HepG2 (cell line): ENCODE data around the gene TSPAN18. TPM values are rescaled to one million over a fixed set of nuclear protein-coding genes. Genes with fewer than 3 reads are reported as not detected.

Experiments used
- ATAC-seq: fragments of 200-7000 bp; cut with Tn5 transposase; 3 replicates; pipeline ENCODE4 v1.9.1; 2020; ENCODE audit warnings: mild to moderate bottlenecking, moderate library complexity
- BruUV-seq: library from RNA; stranded (reverse); fragments of 400-500 nt; replicated peaks from 2 replicates; lab custom pipeline; 2021; lab: Mats Ljungman, UMichigan
- CTCF ChIA-PET: fragments of 300-600 bp; formaldehyde crosslinking; extraction: SDS; loops from one replicate; lab custom pipeline; 2021; ENCODE audit warnings: low total read pairs, inconsistent platforms, low intra/inter-chr PET ratio; lab: Yijun Ruan, JAX
- POLR2A ChIA-PET: fragments of 350-600 bp; sonication (Branson Sonifier 250); formaldehyde crosslinking; loops from one replicate; lab custom pipeline; 2020; ENCODE audit warnings: antibody characterized with exemption, inconsistent platforms; lab: Yijun Ruan, JAX
- DNase-seq: peaks from one replicate; pipeline ENCODE4 v3.0.0-alpha.2; 2015; ENCODE audit warnings: low spot score
- FAIRE-seq: peaks from 3 replicates; lab custom pipeline; 2011; peaks lifted over from hg19 to GRCh38; lab: Jason Lieb, UNC
- H2AFZ ChIP-seq: one replicate; pipeline ENCODE4 v1.6.1; 2011; ENCODE audit warnings: low read length, inconsistent platforms
- H3K27ac ChIP-seq: fragments of 300-600 bp; 3 replicates; pipeline ENCODE4 v1.8.0; 2011; ENCODE audit warnings: mixed run types, mild to moderate bottlenecking, mixed read lengths, low read length, inconsistent platforms; ENCODE audit not compliant: insufficient read depth; ENCODE audit errors: extremely low read length
- H3K27me3 ChIP-seq, 2 experiments: fragments of 200-600 bp in 1 of 2; 2 replicates in 1 of 2; 3 replicates in 1 of 2; pipeline versions ENCODE4 v1.6.0 to v1.8.0; 2011; ENCODE audit warnings: low read length in 2 of 2, mild to moderate bottlenecking in 2 of 2, moderate library complexity in 2 of 2, inconsistent platforms in 1 of 2; ENCODE audit not compliant: insufficient read depth in 2 of 2, control insufficient read depth in 1 of 2
- H3K36me3 ChIP-seq, 2 experiments: fragments of 200-600 bp in 1 of 2; replicated peaks in 1 of 2; 2 replicates in 1 of 2; 3 replicates in 1 of 2; pipeline versions ENCODE4 v1.5.1 to v1.8.0; 2011; ENCODE audit warnings: low read length in 2 of 2, inconsistent platforms in 1 of 2; ENCODE audit not compliant: insufficient read depth in 2 of 2, control insufficient read depth in 1 of 2
- H3K4me1 ChIP-seq: 2 replicates; pipeline ENCODE4 v1.5.1; 2012; ENCODE audit warnings: low read length, inconsistent platforms; ENCODE audit not compliant: insufficient read depth
- H3K4me2 ChIP-seq: 2 replicates; pipeline ENCODE4 v1.6.0; 2011; ENCODE audit warnings: low read depth, low read length, inconsistent platforms
- H3K4me3 ChIP-seq, 3 experiments: fragments of 200-600 bp in 1 of 3; sonication (generic), shearing (Covaris generic) in 1 of 3; replicated peaks in 1 of 3; 2 replicates each; pipeline ENCODE4 v1.5.1; 2011 to 2016; ENCODE audit warnings: low read length in 3 of 3, inconsistent platforms in 2 of 3, low read depth in 2 of 3, mild to moderate bottlenecking in 2 of 3, control low read depth in 1 of 3, mixed read lengths in 1 of 3; ENCODE audit not compliant: insufficient read depth in 1 of 3
- H3K79me2 ChIP-seq: one replicate; pipeline ENCODE4 v1.6.1; 2011; ENCODE audit warnings: low read length, inconsistent platforms; ENCODE audit not compliant: insufficient read depth
- H3K9ac ChIP-seq: 2 replicates; pipeline ENCODE4 v1.6.0; 2011; ENCODE audit warnings: mild to moderate bottlenecking, low read depth, low read length, inconsistent platforms; ENCODE audit not compliant: insufficient read depth
- H3K9me3 ChIP-seq: 2 replicates; pipeline ENCODE4 v1.5.1; 2012; ENCODE audit warnings: mild to moderate bottlenecking, low read length
- H4K20me1 ChIP-seq: 2 replicates; pipeline ENCODE4 v1.6.0; 2011; ENCODE audit warnings: inconsistent platforms, mild to moderate bottlenecking, low read length, moderate library complexity; ENCODE audit not compliant: insufficient read depth
- DPF2 ChIP-seq: sonication (generic); formaldehyde crosslinking; IDR thresholded peaks from 2 replicates; pipeline ENCODE4 v1.4.0; 2020; ENCODE audit warnings: mild to moderate bottlenecking, low read depth, missing genetic modification reagents, borderline replicate concordance
- EZH2 ChIP-seq: conservative IDR thresholded peaks from 2 replicates; pipeline ENCODE4 v1.6.1; 2012; ENCODE audit warnings: mild to moderate bottlenecking, low read depth, low read length, moderate library complexity
- MAFK ChIP-seq, 2 experiments: IDR thresholded peaks in 1 of 2; conservative IDR thresholded peaks in 1 of 2; 2 replicates each; pipeline ENCODE4 v1.6.1; 2011; ENCODE audit warnings: improper control_type of control experiment in 2 of 2, low read length in 2 of 2
- TBP ChIP-seq: sonication (generic); formaldehyde crosslinking; IDR thresholded peaks from 2 replicates; pipeline ENCODE4 v1.5.0; 2020; ENCODE audit warnings: missing genetic modification reagents
- U2AF2 ChIP-seq: fragments of 200-400 bp; formaldehyde crosslinking; IDR thresholded peaks from 2 replicates; pipeline ENCODE4 v1.6.1; 2017; ENCODE audit warnings: low read depth, mild to moderate bottlenecking, low read length
- ZFP90 ChIP-seq: sonication (generic); formaldehyde crosslinking; IDR thresholded peaks from 2 replicates; pipeline ENCODE4 v1.8.0; 2022; ENCODE audit warnings: missing genetic modification reagents, mild to moderate bottlenecking, inconsistent platforms, borderline replicate concordance
- ZNF354B ChIP-seq: sonication (generic); formaldehyde crosslinking; IDR thresholded peaks from 2 replicates; pipeline ENCODE4 v1.8.0; 2022; ENCODE audit warnings: mild to moderate bottlenecking, missing genetic modification reagents
- ZNF382 ChIP-seq: sonication (generic); formaldehyde crosslinking; IDR thresholded peaks from 2 replicates; pipeline ENCODE4 v1.5.0; 2020; ENCODE audit warnings: missing genetic modification reagents, mild to moderate bottlenecking, borderline replicate concordance
- ZNF460 ChIP-seq: sonication (generic); formaldehyde crosslinking; IDR thresholded peaks from 2 replicates; pipeline ENCODE4 v1.5.1; 2020; ENCODE audit warnings: missing genetic modification reagents, mild to moderate bottlenecking, borderline replicate concordance
- ZNF557 ChIP-seq: sonication (generic); formaldehyde crosslinking; IDR thresholded peaks from 2 replicates; pipeline ENCODE4 v1.4.0; 2020; ENCODE audit warnings: missing genetic modification reagents
- ZSCAN31 ChIP-seq: sonication (generic); formaldehyde crosslinking; IDR thresholded peaks from 2 replicates; pipeline ENCODE4 v1.5.0; 2020; ENCODE audit warnings: low read depth, mild to moderate bottlenecking, missing genetic modification reagents
- WGBS: methylation state at CpG from one replicate; pipeline ENCODE4 v1.1.6; 2017; ENCODE audit warnings: low lambda C conversion rate; 5-methylcytosine and 5-hydroxymethylcytosine counted together
- in situ Hi-C: cut with HindIII; loops from 2 replicates; pipeline ENCODE4 v1.10.0; 2017; ENCODE audit warnings: low pct_unique_long_range_greater_than_20kb; ENCODE audit not compliant: extremely low pct_ligation_motif_present
- intact Hi-C: fragments of 100-400 bp; cut with micrococcal nuclease; formaldehyde crosslinking; loops from one replicate; pipeline ENCODE4 v1.10.0; 2022; ENCODE audit not compliant: unreplicated experiment
- polyA plus RNA-seq, 8 experiments: library from polyadenylated mRNA; depleted of rRNA in 3 of 8; stranded (reverse) in 7 of 8; unstranded in 1 of 8; fragments of >200 nt; fragmentation: Illumina TruSeq in 4 of 8; extraction: Trizol in 4 of 8; gene quantifications; 2 replicates each; pipeline versions ENCODE4 v1.2.1 to v1.2.3, GENCODE V29; 2011 to 2016; ENCODE audit warnings: low read depth in 4 of 8, missing spikeins in 1 of 8, mixed read lengths in 1 of 8; ENCODE audit not compliant: insufficient read depth in 1 of 8
- total RNA-seq, 5 experiments: library from RNA; depleted of rRNA; stranded (reverse); fragments of >200 nt; fragmentation: Illumina TruSeq; extraction: Trizol; gene quantifications; 2 replicates each; pipeline ENCODE4 v1.2.3, GENCODE V29; 2016; ENCODE audit warnings: low read depth in 1 of 5
- TF ChIP-seq, protein P1 (sequence below): IDR thresholded peaks from 2 replicates; pipeline ENCODE4 v1.6.1; 2016; ENCODE audit warnings: low read depth, control low read depth
- TF ChIP-seq, protein P2 (sequence below): sonication (generic); formaldehyde crosslinking; IDR thresholded peaks from 2 replicates; pipeline ENCODE4 v1.8.1; 2023; ENCODE audit warnings: mild to moderate bottlenecking, moderate library complexity, missing genetic modification reagents
- TF ChIP-seq, protein P3 (sequence below): sonication (generic); formaldehyde crosslinking; IDR thresholded peaks from 2 replicates; pipeline ENCODE4 v1.5.0; 2020; ENCODE audit warnings: missing genetic modification reagents

The TSPAN18 gene
- total and polyA plus RNA-seq, 2 of the 13 experiments (the other 11 are each of a cell fraction or from before 2014, with no cell fraction given), result not detected

DNA sequence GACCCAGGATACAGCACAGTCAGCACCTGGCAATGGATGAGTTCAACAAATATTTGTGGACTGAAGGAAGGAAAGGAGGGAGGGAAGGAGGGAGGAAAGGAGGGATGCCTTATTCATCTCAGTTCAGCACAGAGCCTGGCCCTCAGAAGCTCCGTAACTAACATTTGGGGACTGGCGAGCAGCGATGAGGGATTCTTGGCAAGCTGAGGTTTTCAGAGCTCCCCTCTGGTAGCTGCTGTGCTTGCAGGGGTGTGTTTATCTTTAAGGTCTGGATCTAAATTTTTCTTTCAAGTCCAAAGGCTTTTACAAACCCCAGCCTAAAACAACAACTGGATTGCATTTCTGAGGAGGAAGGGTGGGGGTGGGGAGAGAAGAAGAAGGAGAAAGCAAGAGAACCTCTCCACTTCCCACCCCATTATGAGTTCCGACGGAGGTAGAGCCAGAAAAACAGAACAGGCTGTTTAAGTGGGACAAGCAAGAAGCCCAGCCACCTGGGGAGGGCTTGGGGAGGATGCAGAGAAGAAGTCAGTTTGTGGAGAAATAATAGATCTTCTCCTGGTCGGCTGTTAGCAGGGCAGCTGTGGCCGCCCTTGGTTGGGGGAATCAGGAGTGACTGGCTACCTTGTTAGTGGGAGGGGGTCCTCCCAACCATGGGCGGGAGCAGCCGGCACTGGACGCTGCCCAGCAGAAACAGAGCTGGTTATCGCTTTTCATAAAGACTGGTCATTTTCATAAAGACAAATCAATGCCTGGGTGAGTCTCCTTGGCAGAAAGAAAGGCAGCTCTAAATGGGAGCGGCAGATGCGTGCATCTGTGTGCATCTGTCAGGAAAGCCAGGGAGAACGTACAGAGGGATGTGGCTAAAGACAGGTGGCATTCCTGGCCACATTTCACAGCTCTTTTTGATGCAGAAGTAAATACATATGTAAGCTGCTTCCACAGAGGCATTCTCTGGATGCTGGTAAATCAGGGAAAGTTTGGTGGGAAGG is 78.0 kb downstream of the TSPAN18 start:
- DNase-seq, result no peak
- WGBS, result 52% methylated on average over 14 of the region's 14 CpGs
- no TSS peak for BruUV-seq
- Histone ChIP-seq H3K4me3 (no peak overlapping the region), H2AFZ (no peak overlapping the region), H3K9me3 (no peaks in the 10 kb centered on the region), H3K4me1 (no peaks in the 10 kb centered on the region), H3K4me2 (no peak overlapping the region), H3K9ac (no peak overlapping the region), H3K27ac (no peak overlapping the region), H3K27me3 (no peaks in the 10 kb centered on the region; a peak in 2 of 5 replicates), H3K79me2 (no peaks in the 10 kb centered on the region), H4K20me1 (no peaks in the 10 kb centered on the region), H3K36me3 (no peaks in the 10 kb centered on the region)
- TF ChIP-seq MAFK (conservative IDR thresholded peaks at IDR 0.05 in 1 of 2, IDR thresholded peaks at IDR 0.05 in 1 of 2; ENCODE audit: low read length in 2 of 2) (0 out of 4 replicates have a peak, but pooled peaks of 1 of the 2 experiments have one; percentile 4), ZNF382 (CRISPR knock-in tag) (no peak), EZH2 (no peak)
- TF ChIP-seq, protein P1, sequence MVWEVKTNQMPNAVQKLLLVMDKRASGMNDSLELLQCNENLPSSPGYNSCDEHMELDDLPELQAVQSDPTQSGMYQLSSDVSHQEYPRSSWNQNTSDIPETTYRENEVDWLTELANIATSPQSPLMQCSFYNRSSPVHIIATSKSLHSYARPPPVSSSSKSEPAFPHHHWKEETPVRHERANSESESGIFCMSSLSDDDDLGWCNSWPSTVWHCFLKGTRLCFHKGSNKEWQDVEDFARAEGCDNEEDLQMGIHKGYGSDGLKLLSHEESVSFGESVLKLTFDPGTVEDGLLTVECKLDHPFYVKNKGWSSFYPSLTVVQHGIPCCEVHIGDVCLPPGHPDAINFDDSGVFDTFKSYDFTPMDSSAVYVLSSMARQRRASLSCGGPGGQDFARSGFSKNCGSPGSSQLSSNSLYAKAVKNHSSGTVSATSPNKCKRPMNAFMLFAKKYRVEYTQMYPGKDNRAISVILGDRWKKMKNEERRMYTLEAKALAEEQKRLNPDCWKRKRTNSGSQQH, result no peak
- FAIRE-seq, result no peak
- in situ Hi-C loops, result no loop called here
- ChIA-PET CTCF (no interaction called here), POLR2A (no interaction called here)
- intact Hi-C loops, result no loop called here
- ATAC-seq, result no peak

DNA sequence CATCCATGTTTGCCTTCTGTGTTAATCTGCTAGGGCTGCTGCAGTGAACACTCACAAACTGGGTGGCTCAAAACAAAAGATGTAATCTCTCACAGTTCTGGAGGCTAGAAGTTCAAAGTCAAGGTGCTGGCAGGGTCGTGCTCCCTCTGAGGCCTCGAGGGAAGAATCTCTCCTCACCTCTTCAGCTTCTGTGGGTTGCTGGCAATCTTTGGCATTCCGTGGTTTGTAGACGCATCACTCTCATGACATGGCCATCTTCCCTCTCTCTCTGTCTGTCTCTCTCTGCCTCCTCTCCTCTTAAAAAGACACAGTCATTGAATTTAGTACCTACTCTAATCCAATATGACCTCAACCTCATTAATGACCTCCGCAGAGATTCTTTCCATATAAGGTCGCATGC is 78.8 kb downstream of the TSPAN18 start:
- in situ Hi-C loops, result no loop called here
- BruUV-seq, result no TSS peak
- Histone ChIP-seq H4K20me1 (no peaks in the 10 kb centered on the region), H3K79me2 (no peaks in the 10 kb centered on the region), H3K4me2 (no peak overlapping the region), H3K36me3 (no peaks in the 10 kb centered on the region), H2AFZ (no peak overlapping the region), H3K27ac (no peak overlapping the region), H3K27me3 (no peaks in the 10 kb centered on the region; a peak in 1 of 5 replicates), H3K4me1 (no peaks in the 10 kb centered on the region), H3K4me3 (no peak overlapping the region), H3K9me3 (no peaks in the 10 kb centered on the region), H3K9ac (no peak overlapping the region)
- FAIRE-seq (no peak), ATAC-seq (no peak), DNase-seq (no peak)
- intact Hi-C loops, result no loop called here
- TF ChIP-seq, protein P2, sequence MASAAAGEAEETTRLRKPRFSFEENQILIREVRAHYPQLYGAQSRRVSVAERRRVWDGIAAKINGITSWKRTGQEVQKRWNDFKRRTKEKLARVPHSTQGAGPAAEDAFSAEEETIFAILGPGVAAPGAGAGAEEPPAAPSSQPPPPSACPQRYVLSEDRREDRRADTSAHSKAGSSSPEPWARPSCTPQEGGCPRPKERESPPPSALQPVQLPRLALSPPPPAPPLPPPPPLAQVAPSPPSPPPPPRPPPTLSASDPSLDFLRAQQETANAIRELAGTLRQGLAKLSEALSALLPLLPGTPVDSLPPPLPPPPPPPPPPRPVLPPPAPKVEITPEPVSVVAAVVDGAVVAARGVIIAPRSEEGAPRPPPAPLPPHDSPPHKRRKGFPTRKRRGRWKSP (CRISPR knock-in tag), result no peak
- TF ChIP-seq ZSCAN31, result no peak
- TF ChIP-seq ZNF460 (CRISPR knock-in tag), result no peak
- no peak for TF ChIP-seq DPF2
- no peak for TF ChIP-seq ZFP90 (CRISPR knock-in tag)
- TF ChIP-seq, protein P3, sequence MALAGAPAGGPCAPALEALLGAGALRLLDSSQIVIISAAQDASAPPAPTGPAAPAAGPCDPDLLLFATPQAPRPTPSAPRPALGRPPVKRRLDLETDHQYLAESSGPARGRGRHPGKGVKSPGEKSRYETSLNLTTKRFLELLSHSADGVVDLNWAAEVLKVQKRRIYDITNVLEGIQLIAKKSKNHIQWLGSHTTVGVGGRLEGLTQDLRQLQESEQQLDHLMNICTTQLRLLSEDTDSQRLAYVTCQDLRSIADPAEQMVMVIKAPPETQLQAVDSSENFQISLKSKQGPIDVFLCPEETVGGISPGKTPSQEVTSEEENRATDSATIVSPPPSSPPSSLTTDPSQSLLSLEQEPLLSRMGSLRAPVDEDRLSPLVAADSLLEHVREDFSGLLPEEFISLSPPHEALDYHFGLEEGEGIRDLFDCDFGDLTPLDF, result no peak
- no peak for TF ChIP-seq U2AF2
- no peak for TF ChIP-seq ZNF354B (CRISPR knock-in tag)
- no peak for TF ChIP-seq ZNF557 (CRISPR knock-in tag)
- no peak for TF ChIP-seq TBP
- CTCF ChIA-PET, result no interaction called here
- 26% methylated on average over 6 of the region's 6 CpGs for WGBS
- POLR2A ChIA-PET, result no interaction called here
